Choroid plexus epithelial cell (primary cell): Measurements from ENCODE around the gene ACAT1.

Experiments
- DNase-seq: peaks from one replicate; pipeline ENCODE4 v3.0.0-alpha.2; 2010; ENCODE audit warnings: low read depth
- H3K4me3 ChIP-seq: 2 replicates; pipeline ENCODE4 v1.5.1; 2011; ENCODE audit warnings: low read depth, mild to moderate bottlenecking, control low read depth, low read length, moderate library complexity
- TF ChIP-seq, protein P1 (sequence below): conservative IDR thresholded peaks from 2 replicates; pipeline ENCODE4 v1.5.1; 2011; ENCODE audit warnings: low read depth, mild to moderate bottlenecking, control low read depth, inconsistent platforms, low read length, moderate library complexity

ACAT1 gene

DNA sequence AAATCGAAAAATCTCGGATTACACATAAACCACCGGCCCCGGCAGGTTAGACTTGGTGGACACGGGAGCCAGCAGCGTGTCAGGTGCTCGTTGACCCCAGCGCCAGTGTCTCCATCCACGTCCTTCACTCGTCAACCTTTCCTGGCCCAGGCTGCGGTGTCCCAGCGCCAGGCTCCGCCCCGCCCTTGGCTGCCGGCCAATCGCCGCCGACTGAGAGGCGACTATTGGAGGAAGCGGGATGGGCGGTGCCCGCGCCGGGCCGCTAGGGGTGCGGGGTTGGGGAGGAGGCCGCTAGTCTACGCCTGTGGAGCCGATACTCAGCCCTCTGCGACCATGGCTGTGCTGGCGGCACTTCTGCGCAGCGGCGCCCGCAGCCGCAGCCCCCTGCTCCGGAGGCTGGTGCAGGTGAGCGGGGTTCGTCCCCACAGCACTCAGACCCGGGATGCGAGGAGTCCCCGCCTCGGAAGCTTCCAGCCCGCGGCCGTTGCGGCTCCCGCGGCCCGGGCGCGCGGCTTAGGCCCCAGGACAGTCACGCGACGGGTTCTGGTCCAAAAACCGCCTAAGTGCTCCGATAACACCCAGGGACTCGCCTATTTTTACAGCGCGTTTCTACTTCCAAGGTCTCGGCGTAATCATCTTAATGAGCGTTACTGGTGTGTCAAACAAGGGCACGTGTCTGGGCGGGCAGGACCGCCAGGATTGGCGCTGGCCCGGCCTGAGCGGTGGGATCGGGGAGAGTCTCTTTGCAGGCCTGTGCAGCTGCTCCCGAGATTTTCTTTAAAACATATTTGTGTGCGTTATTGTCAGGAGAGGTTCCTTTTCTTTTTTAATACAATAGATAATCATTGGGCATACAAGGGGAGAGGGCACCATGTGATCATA, at the start of gene ACAT1:
ACAT1 (plus strand) TSS at position 294 of the 882 bp plus-strand sequence; CDS start at position 334, 40 bp downstream.
- peak within 1 kb of the TSS; percentile 93 for H3K4me3 ChIP-seq
- peak; percentile 91 for DNase-seq
- TF ChIP-seq, protein P1, sequence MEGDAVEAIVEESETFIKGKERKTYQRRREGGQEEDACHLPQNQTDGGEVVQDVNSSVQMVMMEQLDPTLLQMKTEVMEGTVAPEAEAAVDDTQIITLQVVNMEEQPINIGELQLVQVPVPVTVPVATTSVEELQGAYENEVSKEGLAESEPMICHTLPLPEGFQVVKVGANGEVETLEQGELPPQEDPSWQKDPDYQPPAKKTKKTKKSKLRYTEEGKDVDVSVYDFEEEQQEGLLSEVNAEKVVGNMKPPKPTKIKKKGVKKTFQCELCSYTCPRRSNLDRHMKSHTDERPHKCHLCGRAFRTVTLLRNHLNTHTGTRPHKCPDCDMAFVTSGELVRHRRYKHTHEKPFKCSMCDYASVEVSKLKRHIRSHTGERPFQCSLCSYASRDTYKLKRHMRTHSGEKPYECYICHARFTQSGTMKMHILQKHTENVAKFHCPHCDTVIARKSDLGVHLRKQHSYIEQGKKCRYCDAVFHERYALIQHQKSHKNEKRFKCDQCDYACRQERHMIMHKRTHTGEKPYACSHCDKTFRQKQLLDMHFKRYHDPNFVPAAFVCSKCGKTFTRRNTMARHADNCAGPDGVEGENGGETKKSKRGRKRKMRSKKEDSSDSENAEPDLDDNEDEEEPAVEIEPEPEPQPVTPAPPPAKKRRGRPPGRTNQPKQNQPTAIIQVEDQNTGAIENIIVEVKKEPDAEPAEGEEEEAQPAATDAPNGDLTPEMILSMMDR = peak; percentile 22

DNA sequence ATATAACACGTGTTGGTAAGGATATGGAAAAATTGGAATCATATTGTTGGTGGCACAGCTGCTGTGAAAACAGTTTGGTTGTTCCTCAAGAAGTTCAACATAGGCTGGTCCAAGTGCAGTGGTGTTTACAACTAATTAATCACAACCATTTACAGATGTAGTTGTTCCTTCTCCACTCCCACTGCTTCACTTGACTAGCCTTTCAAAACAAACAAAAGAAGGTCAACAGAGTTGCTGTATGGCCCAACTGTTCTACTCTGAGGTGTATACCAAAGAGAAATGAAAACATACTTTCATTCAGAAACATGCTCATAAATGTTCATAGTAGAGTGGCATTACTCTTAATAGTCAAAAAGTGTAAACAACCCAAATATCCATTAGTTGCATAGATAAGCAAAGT, 36.6 kb upstream of the ACAT1 start:
- TF ChIP-seq, protein P1 = no peak
- DNase-seq = no peak
- H3K4me3 ChIP-seq = no peak overlapping the region

DNA sequence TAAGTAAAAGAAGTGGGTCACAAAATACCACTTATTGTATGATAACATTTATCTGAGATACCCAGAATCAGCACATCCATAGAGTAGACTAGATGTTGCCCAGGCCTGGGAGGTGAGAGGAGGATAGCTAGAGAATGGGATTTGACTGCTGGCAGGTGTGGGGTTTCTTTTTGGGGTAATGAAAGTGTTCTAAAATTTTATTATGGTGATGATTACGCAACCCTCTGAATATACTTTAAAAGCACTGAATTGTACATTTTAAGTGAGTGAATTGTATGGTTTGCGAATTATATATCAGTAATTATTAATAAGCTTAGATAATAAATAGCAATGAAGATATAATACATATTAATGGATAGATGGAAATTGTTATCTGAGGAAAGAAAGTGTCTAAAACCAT, 35.7 kb upstream of the ACAT1 start:
- no peak for DNase-seq
- TF ChIP-seq, protein P1 = no peak
- H3K4me3 ChIP-seq = no peak overlapping the region

DNA sequence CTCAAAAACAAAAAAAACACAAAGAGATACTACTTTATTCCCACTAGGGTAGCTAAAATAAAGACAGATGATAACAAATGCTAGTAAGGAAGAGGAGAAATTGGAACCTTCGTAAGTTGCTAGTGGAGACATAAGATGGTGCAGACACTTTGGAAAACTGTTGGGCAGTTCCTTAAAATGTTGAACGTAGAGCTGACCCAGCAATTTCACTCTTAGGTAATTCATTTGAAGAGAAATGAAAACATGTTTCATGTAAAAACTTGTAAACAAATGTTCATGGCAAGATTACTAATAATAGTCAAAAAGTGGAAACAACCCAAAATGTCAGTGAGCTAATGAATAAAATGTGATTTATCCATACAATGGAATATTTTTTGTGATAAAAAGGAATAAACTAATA, 29.2 kb upstream of the ACAT1 start:
- DNase-seq = no peak
- H3K4me3 ChIP-seq = no peak overlapping the region
- TF ChIP-seq, protein P1 = no peak

DNA sequence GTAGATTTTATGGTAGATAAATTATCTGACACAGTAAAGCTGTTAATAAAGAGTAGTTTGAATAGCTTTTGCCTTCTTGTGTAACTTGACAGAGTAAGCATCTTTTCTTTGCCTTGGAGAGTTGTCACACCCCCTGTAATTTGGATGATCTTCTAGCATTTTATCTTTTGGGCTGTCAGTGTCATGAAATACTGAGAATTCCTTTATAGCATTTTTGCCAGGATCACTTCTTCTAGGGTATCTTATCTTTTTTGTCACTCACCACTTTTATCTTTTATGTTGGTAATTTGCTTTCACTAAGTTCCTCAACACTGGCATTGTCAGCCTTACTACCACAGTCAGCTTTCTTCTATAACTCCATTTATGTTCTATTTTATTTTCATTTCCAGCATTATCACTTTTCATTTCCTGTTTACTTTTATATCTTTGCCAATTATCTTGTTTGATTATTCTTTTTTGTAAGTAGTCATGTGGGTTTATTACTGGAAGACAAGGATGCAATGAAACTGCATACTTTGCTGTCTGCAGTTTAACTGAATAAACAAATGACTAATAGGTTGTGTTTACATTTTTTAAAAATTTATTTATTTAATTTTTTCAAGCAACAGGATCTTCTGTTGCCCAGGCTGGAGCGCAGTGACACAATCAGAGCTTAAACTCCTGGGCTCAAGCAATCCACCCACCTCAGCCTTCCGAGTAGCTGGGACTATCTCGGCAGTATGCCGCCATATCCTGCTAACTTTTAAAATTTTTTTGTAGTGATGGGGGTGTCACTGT, 28.1 kb upstream of the ACAT1 start:
- TF ChIP-seq, protein P1 = no peak
- H3K4me3 ChIP-seq = no peak overlapping the region
- DNase-seq = peak; percentile 72

DNA sequence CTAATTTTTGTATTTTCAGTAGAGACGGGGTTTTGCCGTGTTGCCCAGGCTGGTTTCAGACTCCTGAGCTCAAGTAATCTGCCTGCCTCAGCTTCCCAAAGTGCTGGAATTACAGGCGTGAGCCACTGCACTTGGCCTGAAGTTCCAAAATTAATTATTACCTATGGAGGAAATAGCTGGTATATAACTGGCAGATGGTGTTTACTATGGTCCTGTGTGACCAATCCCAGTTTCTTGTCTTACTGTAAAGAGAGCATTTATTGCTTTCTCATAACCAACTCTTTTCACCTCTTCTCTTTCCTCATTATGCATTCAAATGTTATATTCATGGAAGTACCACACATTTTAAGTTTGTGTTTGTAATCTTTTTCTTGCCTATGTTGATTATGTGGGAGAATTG, 24.2 kb upstream of the ACAT1 start:
- DNase-seq = no peak
- H3K4me3 ChIP-seq = no peak overlapping the region
- TF ChIP-seq, protein P1 = no peak
